SK-N-SH (cell line): ENCODE results near the gene SLC25A44. TPM values are rescaled to one million over a fixed set of nuclear protein-coding genes. Genes with fewer than 3 reads are reported as not detected.
"Not testable (repeated sequence)": the region's sequence is repeated elsewhere in the genome, so short reads cannot be mapped to it uniquely, and the experiment has no call there.

Experiments used
- CTCF ChIA-PET: fragments of 300-600, 350-600 bp; formaldehyde crosslinking; extraction: SDS; loops from one replicate; lab custom pipeline; 2021; lab: Yijun Ruan, JAX
- POLR2A ChIA-PET: fragments of 350-600 bp; sonication (Branson Sonifier 250); formaldehyde crosslinking; extraction: SDS; loops from one replicate; lab custom pipeline; 2020; ENCODE audit warnings: antibody characterized with exemption, inconsistent platforms; lab: Yijun Ruan, JAX
- DNase-seq: peaks from one replicate; pipeline ENCODE4 v3.0.0; 2012
- H2AFZ ChIP-seq: fragments of 200-600 bp; sonication (generic); 2 replicates; pipeline ENCODE4 v1.8.1; 2016; ENCODE audit warnings: antibody characterized with exemption, mild to moderate bottlenecking, low read depth
- H3F3A ChIP-seq: fragments of 200-600 bp; sonication (generic); replicated peaks from 2 replicates; pipeline ENCODE3; 2016; ENCODE audit warnings: antibody characterized with exemption, mild to moderate bottlenecking; ENCODE audit not compliant: insufficient read depth
- H3K27ac ChIP-seq, 2 experiments: fragments of 200-500 bp in 1 of 2; fragments of 200-600 bp in 1 of 2; sonication (Bioruptor generic) in 1 of 2; sonication (generic), shearing (Covaris generic) in 1 of 2; 2 replicates each; pipeline versions ENCODE4 v1.5.1 to v1.6.1; 2014 to 2016; ENCODE audit warnings: low read depth in 2 of 2, inconsistent platforms in 1 of 2, low read length in 1 of 2, mild to moderate bottlenecking in 1 of 2, mixed read lengths in 1 of 2
- H3K27me3 ChIP-seq: fragments of 200-600 bp; sonication (generic), shearing (Covaris generic); 2 replicates; pipeline ENCODE4 v1.6.1; 2016; ENCODE audit warnings: mixed run types; ENCODE audit not compliant: insufficient read depth
- H3K36me3 ChIP-seq, 2 experiments: fragments of 200-500 bp in 1 of 2; fragments of 200-600 bp in 1 of 2; sonication (Bioruptor generic) in 1 of 2; sonication (generic) in 1 of 2; replicated peaks in 1 of 2; 2 replicates each; pipeline versions ENCODE3 to v1.5.1; 2014 to 2016; ENCODE audit warnings: low read length in 1 of 2, mild to moderate bottlenecking in 1 of 2; ENCODE audit not compliant: insufficient read depth in 2 of 2, control insufficient read depth in 1 of 2
- H3K4me1 ChIP-seq, 2 experiments: fragments of 200-500 bp in 1 of 2; fragments of 200-600 bp in 1 of 2; sonication (Bioruptor generic) in 1 of 2; sonication (generic), shearing (Covaris generic) in 1 of 2; 2 replicates each; pipeline versions ENCODE4 v1.5.1 to v1.6.1; 2014 to 2016; ENCODE audit warnings: low read depth in 1 of 2, low read length in 1 of 2, mixed run types in 1 of 2; ENCODE audit not compliant: insufficient read depth in 2 of 2, control insufficient read depth in 1 of 2
- H3K4me2 ChIP-seq: fragments of 200-600 bp; sonication (generic), shearing (Covaris generic); 2 replicates; pipeline ENCODE4 v1.6.1; 2017; ENCODE audit warnings: mixed run types
- H3K4me3 ChIP-seq, 2 experiments: fragments of 200-500 bp in 1 of 2; fragments of 200-600 bp in 1 of 2; sonication (Bioruptor generic) in 1 of 2; sonication (generic), shearing (Covaris generic) in 1 of 2; 2 replicates each; pipeline versions ENCODE4 v1.5.1 to v1.8.1; 2014 to 2016; ENCODE audit warnings: low read depth in 2 of 2, inconsistent platforms in 1 of 2, low read length in 1 of 2, mild to moderate bottlenecking in 1 of 2, mixed read lengths in 1 of 2, moderate library complexity in 1 of 2
- H3K79me2 ChIP-seq: fragments of 200-600 bp; sonication (generic); 2 replicates; pipeline ENCODE4 v1.8.1; 2017; ENCODE audit warnings: mild to moderate bottlenecking; ENCODE audit not compliant: insufficient read depth
- H3K9ac ChIP-seq: fragments of 200-600 bp; sonication (generic); 2 replicates; pipeline ENCODE4 v1.6.1; 2017; ENCODE audit warnings: mixed run types
- H3K9me2 ChIP-seq: fragments of 200-600 bp; sonication (generic); 2 replicates; pipeline ENCODE4 v1.6.1; 2017; ENCODE audit warnings: mixed run types
- H3K9me3 ChIP-seq: fragments of 200-600 bp; sonication (generic); 2 replicates; pipeline ENCODE4 v1.6.1; 2017; ENCODE audit warnings: mixed run types, mild to moderate bottlenecking, moderate library complexity
- H4K20me1 ChIP-seq: fragments of 200-600 bp; sonication (generic); 2 replicates; pipeline ENCODE4 v1.6.1; 2017; ENCODE audit warnings: mild to moderate bottlenecking, mixed run types; ENCODE audit not compliant: insufficient read depth
- FOSL2 ChIP-seq: IDR thresholded peaks from 2 replicates; pipeline ENCODE4 v1.4.0; 2012; ENCODE audit warnings: low read depth, mild to moderate bottlenecking, moderate library complexity, borderline replicate concordance
- FOXJ3 ChIP-seq: sonication (generic); formaldehyde crosslinking; IDR thresholded peaks from 2 replicates; pipeline ENCODE4 v1.5.1; 2020; ENCODE audit warnings: mild to moderate bottlenecking, missing genetic modification reagents
- NRF1 ChIP-seq: IDR thresholded peaks from 2 replicates; pipeline ENCODE4 v1.6.1; 2012; ENCODE audit warnings: low read depth, mild to moderate bottlenecking, low read length
- POLR2AphosphoS5 ChIP-seq: IDR thresholded peaks from 2 replicates; pipeline ENCODE4 v1.6.1; 2012; ENCODE audit warnings: low read depth, low read length
- RFX5 ChIP-seq: IDR thresholded peaks from 2 replicates; pipeline ENCODE4 v1.6.1; 2012; ENCODE audit warnings: mild to moderate bottlenecking, improper control_type of control experiment, low read length
- SIN3A ChIP-seq: IDR thresholded peaks from 2 replicates; pipeline ENCODE4 v1.6.1; 2012; ENCODE audit warnings: low read depth, mild to moderate bottlenecking, low read length, moderate library complexity, borderline replicate concordance
- YY1 ChIP-seq: IDR thresholded peaks from 2 replicates; pipeline ENCODE4 v1.4.0; 2012; ENCODE audit warnings: low read depth, mild to moderate bottlenecking
- ZBTB33 ChIP-seq: IDR thresholded peaks from 2 replicates; pipeline ENCODE4 v1.4.0; 2012; ENCODE audit warnings: low read depth, borderline replicate concordance
- WGBS: methylation state at CpG from one replicate; pipeline ENCODE4 v1.1.6; 2017; ENCODE audit warnings: low lambda C conversion rate; 5-methylcytosine and 5-hydroxymethylcytosine counted together
- polyA plus RNA-seq, 3 experiments: library from polyadenylated mRNA; depleted of rRNA; stranded (reverse); fragments of >200 nt; gene quantifications; 2 replicates each; pipeline ENCODE4 v1.2.3, GENCODE V29; 2012
- TF ChIP-seq, protein P1 (sequence below): fragments of 200-600 bp; sonication (generic); IDR thresholded peaks from 2 replicates; pipeline ENCODE4 v1.6.1; 2017; ENCODE audit warnings: antibody characterized with exemption, mild to moderate bottlenecking, moderate library complexity

The SLC25A44 gene
- polyA plus RNA-seq, 1 of the 3 experiments (the other 2 are of a cell fraction) = 28.5 TPM

GRCh38 chr1:156214024-156214748 lies 20.3 kb downstream of the SLC25A44 start (continued):
- TF ChIP-seq, protein P1, sequence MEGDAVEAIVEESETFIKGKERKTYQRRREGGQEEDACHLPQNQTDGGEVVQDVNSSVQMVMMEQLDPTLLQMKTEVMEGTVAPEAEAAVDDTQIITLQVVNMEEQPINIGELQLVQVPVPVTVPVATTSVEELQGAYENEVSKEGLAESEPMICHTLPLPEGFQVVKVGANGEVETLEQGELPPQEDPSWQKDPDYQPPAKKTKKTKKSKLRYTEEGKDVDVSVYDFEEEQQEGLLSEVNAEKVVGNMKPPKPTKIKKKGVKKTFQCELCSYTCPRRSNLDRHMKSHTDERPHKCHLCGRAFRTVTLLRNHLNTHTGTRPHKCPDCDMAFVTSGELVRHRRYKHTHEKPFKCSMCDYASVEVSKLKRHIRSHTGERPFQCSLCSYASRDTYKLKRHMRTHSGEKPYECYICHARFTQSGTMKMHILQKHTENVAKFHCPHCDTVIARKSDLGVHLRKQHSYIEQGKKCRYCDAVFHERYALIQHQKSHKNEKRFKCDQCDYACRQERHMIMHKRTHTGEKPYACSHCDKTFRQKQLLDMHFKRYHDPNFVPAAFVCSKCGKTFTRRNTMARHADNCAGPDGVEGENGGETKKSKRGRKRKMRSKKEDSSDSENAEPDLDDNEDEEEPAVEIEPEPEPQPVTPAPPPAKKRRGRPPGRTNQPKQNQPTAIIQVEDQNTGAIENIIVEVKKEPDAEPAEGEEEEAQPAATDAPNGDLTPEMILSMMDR = no peak
- TF ChIP-seq YY1 (no peak), POLR2AphosphoS5 (peak; percentile 51; the same call in 1 of the 2 replicates), RFX5 (no peak), SIN3A (no peak), ZBTB33 (no peak), FOSL2 (peak; percentile 73), NRF1 (no peak), FOXJ3 (CRISPR knock-in tag) (no peak)

DNA sequence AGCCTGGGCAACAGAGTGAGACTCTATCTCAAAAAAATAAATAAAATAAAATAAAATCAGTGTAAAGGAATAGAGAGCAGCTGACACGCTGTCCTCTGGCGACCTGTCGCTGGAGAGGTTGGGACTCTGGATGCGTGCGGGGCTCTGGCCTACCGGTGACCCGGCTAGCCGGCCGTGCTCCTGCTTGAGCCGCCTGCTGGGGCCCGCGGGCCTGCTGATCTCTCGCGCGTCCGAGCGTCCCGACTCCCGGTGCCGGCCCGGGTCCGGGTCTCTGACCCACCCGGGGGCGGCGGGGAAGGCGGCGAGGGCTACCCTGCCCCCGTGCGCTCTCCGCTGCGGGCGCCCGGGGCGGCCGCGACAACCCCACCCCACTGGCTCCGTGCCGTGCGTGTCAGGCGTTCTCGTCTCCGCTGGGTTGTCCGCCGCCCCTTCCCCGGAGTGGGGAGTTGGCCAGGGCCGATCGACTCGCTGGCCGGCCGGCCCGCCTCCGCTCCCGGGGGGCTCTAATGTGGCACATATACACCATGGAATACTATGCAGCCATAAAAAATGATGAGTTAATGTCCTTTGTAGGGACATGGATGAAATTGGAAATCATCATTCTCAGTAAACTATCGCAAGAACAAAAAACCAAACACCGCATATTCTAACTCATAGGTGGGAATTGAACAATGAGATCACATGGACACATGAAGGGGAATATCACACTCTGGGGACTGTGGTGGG lies 22.6 kb downstream of the SLC25A44 start:
- H3K4me1 ChIP-seq, DNase-seq, H2AFZ ChIP-seq, POLR2A ChIA-PET, H3K9me2 ChIP-seq, H3K27ac ChIP-seq, H3K9me3 ChIP-seq, H3K4me2 ChIP-seq, H4K20me1 ChIP-seq, H3K9ac ChIP-seq, H3K27me3 ChIP-seq, H3K4me3 ChIP-seq: not testable (repeated sequence)
- Histone ChIP-seq H3K79me2 (peaks cover 38% of the 10 kb centered on the region), H3K36me3 (peaks cover 8 to 12% of the 10 kb centered on the region in 2 experiments), H3F3A (peaks cover 31% of the 10 kb centered on the region)
- WGBS = 98% methylated on average over 47 of the region's 55 CpGs
- CTCF ChIA-PET = interaction anchor here (0.7 kb wide), 1 partner anchor 14 kb away, joined by 3 read pairs; no protein-coding TSS in a partner anchor
